ENCODE results near the gene RPL34.
A peak's percentile ranks its signal among the peaks of the same experiment; 100 is the strongest.

RPL34 gene

DNA sequence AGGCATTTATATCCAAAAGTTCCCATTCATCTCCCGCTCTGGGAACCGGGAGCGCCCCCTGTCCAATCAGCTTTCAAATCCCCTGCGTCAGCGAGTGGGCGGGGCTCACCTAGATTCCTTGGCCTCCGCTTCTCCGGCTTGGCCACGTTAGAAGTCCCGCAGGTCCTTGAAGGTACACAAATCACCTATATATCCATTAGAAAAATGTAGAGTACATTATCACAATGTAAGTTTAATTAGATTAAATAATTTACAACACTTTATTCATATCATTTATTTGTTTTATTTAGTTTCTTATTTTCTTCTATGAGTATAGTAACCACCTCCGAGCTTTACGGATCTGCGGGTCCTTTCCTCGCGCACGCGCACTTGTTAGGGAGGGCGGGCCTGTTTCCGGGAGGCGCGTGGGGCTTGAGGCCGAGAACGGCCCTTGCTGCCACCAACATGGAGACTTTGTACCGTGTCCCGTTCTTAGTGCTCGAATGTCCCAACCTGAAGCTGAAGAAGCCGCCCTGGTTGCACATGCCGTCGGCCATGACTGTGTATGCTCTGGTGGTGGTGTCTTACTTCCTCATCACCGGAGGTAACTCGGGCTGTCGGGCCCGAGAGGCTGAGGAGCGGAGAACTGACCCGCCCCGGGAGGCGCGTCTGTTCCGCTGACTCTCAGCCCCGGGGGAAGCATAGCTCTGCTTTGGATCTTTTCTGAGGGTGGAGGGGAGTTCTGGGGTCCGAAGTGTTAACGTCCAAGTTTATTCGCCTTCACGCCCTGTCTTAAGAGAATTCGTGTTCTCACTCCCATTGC is 30.0 kb downstream of the RPL34 start, which contains the start of gene OSTC:
TSS of gene OSTC (plus strand) at position 388 of the 802 bp plus-strand sequence. CDS start at position 445, 57 bp downstream.
- Histone ChIP-seq H3K36me3 (ENCODE audit: control insufficient read depth, insufficient read depth, low read length) (no peaks in the 10 kb centered on the region), H3K4me1 (ENCODE audit: control insufficient read depth, insufficient read depth, low read length) (no peaks in the 10 kb centered on the region), H3K27me3 (ENCODE audit: control insufficient read depth, insufficient read depth, low read length) (no peaks in the 10 kb centered on the region), H3K4me3 (ENCODE audit: low read length) (peak within 1 kb of the TSS; percentile 97), H3K27ac (ENCODE audit: low read length) (no peak within 1 kb of the TSS), H3K9me3 (ENCODE audit: control insufficient read depth, insufficient read depth, low read length) (no peaks in the 10 kb centered on the region)
- WGBS (ENCODE audit: insufficient coverage, insufficient read length), result no CpG with 5 or more reads among the region's 45 CpGs
- peak; percentile 90 for DNase-seq (ENCODE audit: low read depth, low spot score)

DNA sequence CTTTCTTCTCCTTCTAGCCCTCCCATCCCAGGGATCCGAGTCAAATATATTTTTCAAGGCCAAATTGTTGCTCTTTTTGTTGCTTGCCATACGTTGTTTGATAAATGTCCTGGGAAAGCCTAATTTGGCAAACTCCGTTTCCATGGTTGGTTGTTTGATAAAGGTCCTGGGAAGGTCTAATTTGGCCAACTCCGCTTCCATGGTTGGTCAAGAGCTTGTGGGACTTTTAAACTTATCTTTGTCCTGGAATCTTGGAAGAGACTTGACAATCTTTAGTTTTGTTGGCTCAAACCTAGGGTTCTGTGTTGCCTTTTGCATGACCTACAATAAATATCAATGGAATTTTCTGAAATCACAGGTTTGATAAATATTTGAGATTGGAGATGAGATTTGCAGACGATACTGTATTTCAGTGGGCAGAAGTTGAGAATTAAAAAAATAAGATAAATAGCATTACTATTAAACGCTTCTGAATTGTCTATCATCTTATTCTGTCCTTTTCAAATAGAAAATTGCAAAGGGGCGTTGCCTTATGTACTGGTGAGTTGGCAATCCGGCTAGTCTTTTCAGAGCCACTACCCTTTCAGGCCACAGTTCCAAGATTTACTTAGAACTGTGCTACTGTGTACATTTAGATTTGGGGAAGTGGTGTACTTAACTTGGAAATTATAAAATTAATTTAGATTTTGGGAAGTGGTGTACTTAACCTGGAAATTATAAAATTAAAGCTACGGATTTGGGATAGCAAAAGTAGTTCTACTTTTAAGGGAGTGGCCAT is 30.8 kb downstream of the RPL34 start:
- Histone ChIP-seq H3K36me3 (ENCODE audit: control insufficient read depth, insufficient read depth, low read length) (no peaks in the 10 kb centered on the region), H3K27ac (ENCODE audit: low read length) (no peak overlapping the region), H3K27me3 (ENCODE audit: control insufficient read depth, insufficient read depth, low read length) (no peaks in the 10 kb centered on the region), H3K4me3 (ENCODE audit: low read length) (peak overlapping the region; percentile 97; the same call in 1 of the 2 replicates), H3K4me1 (ENCODE audit: control insufficient read depth, insufficient read depth, low read length) (no peaks in the 10 kb centered on the region), H3K9me3 (ENCODE audit: control insufficient read depth, insufficient read depth, low read length) (no peaks in the 10 kb centered on the region)
- WGBS (ENCODE audit: insufficient coverage, insufficient read length), result 100% methylated on average over 1 of the region's 9 CpGs
- DNase-seq (ENCODE audit: low read depth, low spot score), result no peak

DNA sequence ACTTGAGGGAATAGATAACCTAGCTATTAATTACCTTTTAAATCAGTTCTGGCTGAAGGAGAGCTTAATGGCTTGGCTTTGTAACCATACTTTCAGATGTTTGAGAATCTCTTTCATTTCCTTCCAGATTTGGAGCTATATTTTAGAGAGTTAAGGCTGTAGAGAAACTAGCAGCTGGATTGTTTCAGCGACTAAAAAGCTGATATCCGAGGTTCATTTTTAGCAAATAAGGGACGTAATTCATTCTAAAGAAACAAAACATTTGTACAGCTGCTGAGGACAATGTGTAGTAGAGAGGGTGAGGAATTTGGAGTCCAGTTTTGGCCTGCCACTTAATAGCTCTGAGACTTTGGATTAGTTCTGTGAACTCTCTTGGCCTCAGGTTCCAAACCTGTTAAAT is 42.3 kb downstream of the RPL34 start:
- no peaks in the 10 kb centered on the region for H3K9me3 ChIP-seq (ENCODE audit: control insufficient read depth, insufficient read depth, low read length)
- H3K4me1 ChIP-seq (ENCODE audit: control insufficient read depth, insufficient read depth, low read length), result no peaks in the 10 kb centered on the region
- no peak overlapping the region for H3K4me3 ChIP-seq (ENCODE audit: low read length)
- no peak for DNase-seq (ENCODE audit: low read depth, low spot score)
- H3K27ac ChIP-seq (ENCODE audit: low read length), result no peak overlapping the region
- WGBS (ENCODE audit: insufficient coverage, insufficient read length), result no CpG with 5 or more reads among the region's 3 CpGs
- no peaks in the 10 kb centered on the region for H3K27me3 ChIP-seq (ENCODE audit: control insufficient read depth, insufficient read depth, low read length)
- no peaks in the 10 kb centered on the region; the same call in 1 of the 2 replicates for H3K36me3 ChIP-seq (ENCODE audit: control insufficient read depth, insufficient read depth, low read length)

- no peaks in the 10 kb centered on the region for H3K27me3 ChIP-seq (ENCODE audit: control insufficient read depth, insufficient read depth, low read length)
- H3K4me1 ChIP-seq (ENCODE audit: control insufficient read depth, insufficient read depth, low read length), result no peaks in the 10 kb centered on the region
- no CpG with 5 or more reads among the region's 4 CpGs for WGBS (ENCODE audit: insufficient coverage, insufficient read length)
- no peak overlapping the region for H3K27ac ChIP-seq (ENCODE audit: low read length)
- no peak for DNase-seq (ENCODE audit: low read depth, low spot score)
- no peaks in the 10 kb centered on the region for H3K36me3 ChIP-seq (ENCODE audit: control insufficient read depth, insufficient read depth, low read length)
- H3K4me3 ChIP-seq (ENCODE audit: low read length), result no peak overlapping the region
- no peaks in the 10 kb centered on the region for H3K9me3 ChIP-seq (ENCODE audit: control insufficient read depth, insufficient read depth, low read length)
These were observed 54.1 kb downstream of the RPL34 start for GRCh38 chr4:108674356-108674977.
